Ascending aorta (tissue), 2 donors: ENCODE data around the gene WDR86. TPM values are rescaled to one million over a fixed set of nuclear protein-coding genes. Genes with fewer than 3 reads are reported as not detected.

Experiments used
- DNase-seq, 2 donors: peaks; one replicate each; pipeline ENCODE4 v3.0.0-alpha.2; 2019; ENCODE audit warnings: low spot score in 2 of 2
- H3K27ac ChIP-seq, 2 donors: fragments of 200-600 bp; sonication (generic); one replicate each; pipeline ENCODE4 v1.5.1; 2016 to 2017; ENCODE audit warnings: mild to moderate bottlenecking in 1 of 2
- H3K27me3 ChIP-seq: fragments of 200-600 bp; sonication (generic); one replicate; pipeline ENCODE4 v1.5.1; 2017
- H3K36me3 ChIP-seq, 2 donors: fragments of 200-600 bp; sonication (generic); one replicate each; pipeline ENCODE4 v1.5.1; 2016
- H3K4me1 ChIP-seq, 2 donors: fragments of 200-600 bp; sonication (generic); one replicate each; pipeline ENCODE4 v1.5.1; 2016 to 2017; ENCODE audit warnings: mild to moderate bottlenecking in 1 of 2
- H3K4me3 ChIP-seq, 2 donors: fragments of 200-600 bp; sonication (generic); one replicate each; pipeline ENCODE4 v1.5.1; 2016 to 2017; ENCODE audit warnings: mild to moderate bottlenecking in 1 of 2
- H3K9me3 ChIP-seq, 2 donors: fragments of 200-600 bp; sonication (generic); one replicate each; pipeline ENCODE4 v1.5.1; 2016
- intact Hi-C: fragments of 100-400 bp; cut with DNase I; formaldehyde crosslinking; loops from one replicate; pipeline ENCODE4 v1.15.1; 2023
- total RNA-seq: library from RNA; depleted of rRNA; stranded (reverse); fragments of >200 nt; gene quantifications from one replicate; pipeline ENCODE4 v1.1.0, GENCODE V29; 2016
- TF ChIP-seq, protein P1 (sequence below), 3 experiments: fragments of 200-600 bp in 2 of 3; fragments of 450-650 bp in 1 of 3; sonication (generic) in 2 of 3; IDR thresholded peaks; one replicate each; pipeline ENCODE4 v1.5.1; 2016 to 2019; ENCODE audit warnings: antibody characterized with exemption in 3 of 3, mild to moderate bottlenecking in 1 of 3, moderate library complexity in 1 of 3

WDR86 gene
- total RNA-seq, 1 donor from 2014 or later = 4.0 TPM

DNA sequence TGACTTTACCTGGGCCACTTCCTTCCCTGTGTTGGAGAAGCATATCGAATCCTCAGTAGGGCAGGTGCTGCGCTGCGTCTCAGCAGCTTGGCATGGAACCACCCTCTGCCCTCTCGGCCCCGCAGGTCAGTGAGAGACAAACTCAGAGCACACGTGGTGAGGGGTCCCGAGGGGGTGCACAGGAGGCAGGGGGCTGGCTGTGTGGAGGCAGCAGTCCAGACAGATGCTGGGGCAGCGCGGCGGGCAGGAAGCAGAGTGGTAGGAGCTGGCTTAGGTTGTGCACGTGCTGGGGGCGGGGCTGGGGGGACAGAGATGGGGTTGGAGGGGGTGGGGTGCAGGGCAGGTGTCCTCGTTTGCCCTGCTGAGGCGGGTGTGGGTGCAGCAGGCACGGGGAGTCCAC lies 35.1 kb downstream of the WDR86 start:
- intact Hi-C loops = no loop called here
- H3K4me1 ChIP-seq = peaks cover 0 to 2% of the 10 kb centered on the region in 2 donors
- no peak overlapping the region for H3K27ac ChIP-seq
- H3K27me3 ChIP-seq = no peaks in the 10 kb centered on the region
- H3K4me3 ChIP-seq = no peak overlapping the region
- TF ChIP-seq, protein P1, sequence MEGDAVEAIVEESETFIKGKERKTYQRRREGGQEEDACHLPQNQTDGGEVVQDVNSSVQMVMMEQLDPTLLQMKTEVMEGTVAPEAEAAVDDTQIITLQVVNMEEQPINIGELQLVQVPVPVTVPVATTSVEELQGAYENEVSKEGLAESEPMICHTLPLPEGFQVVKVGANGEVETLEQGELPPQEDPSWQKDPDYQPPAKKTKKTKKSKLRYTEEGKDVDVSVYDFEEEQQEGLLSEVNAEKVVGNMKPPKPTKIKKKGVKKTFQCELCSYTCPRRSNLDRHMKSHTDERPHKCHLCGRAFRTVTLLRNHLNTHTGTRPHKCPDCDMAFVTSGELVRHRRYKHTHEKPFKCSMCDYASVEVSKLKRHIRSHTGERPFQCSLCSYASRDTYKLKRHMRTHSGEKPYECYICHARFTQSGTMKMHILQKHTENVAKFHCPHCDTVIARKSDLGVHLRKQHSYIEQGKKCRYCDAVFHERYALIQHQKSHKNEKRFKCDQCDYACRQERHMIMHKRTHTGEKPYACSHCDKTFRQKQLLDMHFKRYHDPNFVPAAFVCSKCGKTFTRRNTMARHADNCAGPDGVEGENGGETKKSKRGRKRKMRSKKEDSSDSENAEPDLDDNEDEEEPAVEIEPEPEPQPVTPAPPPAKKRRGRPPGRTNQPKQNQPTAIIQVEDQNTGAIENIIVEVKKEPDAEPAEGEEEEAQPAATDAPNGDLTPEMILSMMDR (IDR thresholded peaks at IDR 0.05) = no peak
- DNase-seq = no peak
- no peaks in the 10 kb centered on the region for H3K9me3 ChIP-seq
- peaks cover 42 to 76% of the 10 kb centered on the region in 2 donors for H3K36me3 ChIP-seq

DNA sequence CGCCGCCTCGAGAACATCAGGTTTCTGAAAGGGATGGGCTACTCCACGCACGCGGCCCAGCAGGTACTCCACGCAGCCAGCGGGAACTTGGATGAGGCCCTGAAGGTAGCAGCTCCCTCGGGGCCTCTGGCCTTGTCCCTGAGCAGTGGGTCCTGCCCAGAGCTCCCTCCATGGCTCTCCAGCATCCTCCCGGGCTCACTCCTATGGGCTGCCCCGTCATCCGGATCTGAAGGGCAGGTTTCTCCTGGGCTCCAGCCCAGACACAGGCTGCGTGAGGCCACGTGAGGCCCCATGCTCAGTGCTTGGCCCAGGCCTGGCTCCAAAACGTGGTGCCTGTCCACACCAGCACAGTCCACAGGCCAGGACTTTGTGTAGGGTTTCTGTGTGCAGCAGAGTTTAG lies 35.7 kb downstream of the WDR86 start:
- peaks cover 0 to 2% of the 10 kb centered on the region in 2 donors for H3K4me1 ChIP-seq

DNA sequence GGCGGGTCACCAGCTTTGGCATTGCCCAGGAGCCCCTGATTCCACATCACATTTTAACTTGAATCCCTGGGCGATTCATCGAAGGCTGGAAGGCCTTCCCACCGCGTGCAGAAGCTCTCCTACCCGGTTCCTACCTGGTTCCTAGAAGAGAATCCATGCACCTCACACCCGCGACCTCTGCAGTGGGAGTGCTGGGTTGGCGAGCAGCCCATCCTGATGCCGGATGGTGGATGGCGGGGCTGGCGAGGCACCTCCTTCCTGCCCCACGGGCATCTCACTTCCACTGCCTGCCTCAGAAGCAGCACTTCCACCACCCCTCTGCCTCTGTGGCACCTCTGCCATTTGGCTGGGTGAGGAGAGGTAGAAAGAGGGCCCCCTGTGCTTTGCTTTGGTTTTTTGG lies 36.2 kb downstream of the WDR86 start:
- TF ChIP-seq, protein P1 (IDR thresholded peaks at IDR 0.05) = no peak
- Histone ChIP-seq H3K9me3 (no peaks in the 10 kb centered on the region), H3K36me3 (peaks cover 42 to 77% of the 10 kb centered on the region in 2 donors), H3K4me1 (peaks cover 0 to 7% of the 10 kb centered on the region in 2 donors), H3K27me3 (no peaks in the 10 kb centered on the region), H3K4me3 (no peak overlapping the region), H3K27ac (no peak overlapping the region)
- intact Hi-C loops = no loop called here
- no peak for DNase-seq

More for the DNA sequence above, 35.7 kb downstream of the WDR86 start:
- H3K27ac ChIP-seq = no peak overlapping the region
- no peak overlapping the region for H3K4me3 ChIP-seq
- intact Hi-C loops = no loop called here
- no peaks in the 10 kb centered on the region for H3K9me3 ChIP-seq
- DNase-seq = no peak
- no peaks in the 10 kb centered on the region for H3K27me3 ChIP-seq
- TF ChIP-seq, protein P1 (IDR thresholded peaks at IDR 0.05) = no peak
- H3K36me3 ChIP-seq = peaks cover 42 to 79% of the 10 kb centered on the region in 2 donors

DNA sequence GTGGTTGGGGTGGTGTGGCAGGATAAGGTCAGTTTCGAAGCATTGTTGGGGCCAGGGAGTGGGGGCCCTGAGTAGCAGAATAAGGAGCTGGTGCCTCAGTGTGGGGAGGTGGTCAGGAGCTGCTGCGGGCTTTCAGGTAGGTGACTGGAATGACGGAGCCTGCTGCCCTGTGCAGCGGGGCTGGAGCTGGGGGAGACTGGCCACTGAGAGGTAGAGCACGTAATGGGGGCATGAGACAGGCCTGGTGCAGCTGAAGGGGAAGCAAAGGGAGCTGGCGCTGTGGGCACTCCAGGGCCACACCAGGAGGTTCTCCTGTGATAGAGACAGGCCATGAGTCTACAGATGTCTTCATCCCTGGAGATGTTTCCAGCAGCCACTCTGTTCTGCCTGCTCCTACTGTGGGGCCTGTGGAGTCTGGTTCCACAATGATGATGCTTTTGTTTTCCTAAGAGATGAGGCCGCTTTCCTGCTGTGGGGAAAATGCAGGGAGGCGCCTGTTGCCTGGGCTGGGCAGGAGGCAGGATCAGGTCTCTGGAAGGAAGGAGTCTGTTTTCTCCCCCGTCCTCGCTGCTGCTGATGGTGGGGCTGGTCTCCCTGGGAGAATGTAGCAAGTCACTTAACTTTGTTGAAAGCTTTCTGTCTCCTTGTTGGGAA lies 37.1 kb downstream of the WDR86 start:
- Histone ChIP-seq H3K27me3 (no peaks in the 10 kb centered on the region), H3K36me3 (peaks cover 42 to 69% of the 10 kb centered on the region in 2 donors), H3K4me3 (no peak overlapping the region), H3K27ac (no peak overlapping the region), H3K4me1 (peaks cover 0 to 15% of the 10 kb centered on the region in 2 donors), H3K9me3 (no peaks in the 10 kb centered on the region)
- intact Hi-C loops = no loop called here
- peak in 1 of 2 donors; percentile 57 for DNase-seq
- TF ChIP-seq, protein P1 (IDR thresholded peaks at IDR 0.05) = no peak

DNA sequence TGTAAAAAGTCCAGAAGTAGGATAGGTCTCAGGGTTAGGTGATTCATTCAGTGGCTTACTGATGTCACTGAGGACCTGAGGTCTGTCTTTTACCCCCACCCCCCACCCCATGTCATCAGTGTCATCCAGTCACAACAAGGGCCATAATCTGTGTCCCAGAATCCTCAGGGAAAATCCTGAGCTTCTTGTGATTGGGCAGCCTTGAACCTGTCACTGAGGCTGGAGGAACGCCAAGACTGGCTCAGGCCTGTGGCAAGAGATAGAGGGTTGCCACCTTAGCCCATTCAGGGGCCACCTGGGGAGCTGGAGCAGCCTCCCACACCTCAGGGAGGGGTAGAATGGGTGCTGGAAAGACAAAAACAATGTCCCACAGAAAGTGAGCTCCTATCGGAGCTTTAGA lies 38.6 kb downstream of the WDR86 start:
- Histone ChIP-seq H3K4me1 (peaks cover 6 to 27% of the 10 kb centered on the region in 2 donors), H3K27me3 (no peaks in the 10 kb centered on the region), H3K27ac (no peak overlapping the region), H3K36me3 (peaks cover 28 to 54% of the 10 kb centered on the region in 2 donors), H3K4me3 (no peak overlapping the region), H3K9me3 (no peaks in the 10 kb centered on the region)
- DNase-seq = no peak
- intact Hi-C loops = no loop called here
- TF ChIP-seq, protein P1 (IDR thresholded peaks at IDR 0.05) = no peak
